ENCODE data around the gene RNF32.

- TF ChIP-seq CTCF (IDR thresholded peaks at IDR 0.05) (no peak), EP300 (IDR thresholded peaks at IDR 0.05; ENCODE audit: low read depth) (no peak)
These were observed 20.3 kb upstream of the RNF32 start for GRCh38 chr7:156620291-156620675.
